C4-2B (cell line): ENCODE measurements around the gene BLM.
"Not testable (repeated sequence)": the region's sequence is repeated elsewhere in the genome, so short reads cannot be mapped to it uniquely, and the experiment has no call there.

Source experiments
- ZFX ChIP-seq: fragments of 450-650 bp; IDR thresholded peaks from 2 replicates; pipeline ENCODE4 v1.6.1; 2017
- TF ChIP-seq, protein P1 (sequence below): fragments of 450-650 bp; conservative IDR thresholded peaks from 2 replicates; pipeline ENCODE4 v1.5.1; 2017; ENCODE audit warnings: mild to moderate bottlenecking

DNA sequence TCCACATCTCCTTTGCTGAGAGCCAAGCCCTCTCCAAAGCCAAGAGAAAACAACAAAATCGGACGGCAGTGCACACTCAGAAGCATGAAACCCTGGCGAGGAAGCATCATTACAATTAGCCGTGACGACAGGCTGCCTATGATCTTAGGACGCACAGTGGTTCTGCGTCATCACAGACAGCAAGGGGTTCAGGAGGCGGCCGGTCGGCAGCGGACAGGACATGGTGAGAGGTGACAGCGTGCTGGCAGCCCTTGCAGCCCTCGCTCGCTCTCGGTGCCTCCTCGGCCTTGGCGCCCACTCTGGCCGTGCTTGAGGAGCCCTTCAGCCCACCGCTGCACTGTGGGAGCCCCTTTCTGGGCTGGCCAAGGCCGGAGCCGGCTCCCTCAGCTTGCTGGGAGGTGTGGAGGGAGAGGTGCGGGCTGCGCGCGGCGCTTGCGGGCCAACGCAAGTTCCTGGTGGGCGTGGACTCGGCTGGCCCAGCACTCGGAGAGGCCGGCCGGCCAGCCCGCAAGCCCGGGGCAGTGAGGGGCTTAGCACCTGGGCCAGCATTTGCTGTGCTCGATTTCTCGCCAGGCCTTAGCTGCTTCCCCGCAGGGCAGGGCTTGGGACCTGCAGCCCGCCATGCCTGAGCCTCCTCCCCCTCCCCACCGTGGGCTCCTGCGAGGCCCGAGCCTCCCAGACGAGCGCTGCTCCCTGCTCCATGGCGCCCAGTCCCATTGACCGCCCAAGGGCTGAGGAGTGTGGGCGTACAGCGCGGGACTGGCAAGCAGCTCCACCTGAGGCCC lies 108.2 kb downstream of the BLM start:
- TF ChIP-seq, protein P1, sequence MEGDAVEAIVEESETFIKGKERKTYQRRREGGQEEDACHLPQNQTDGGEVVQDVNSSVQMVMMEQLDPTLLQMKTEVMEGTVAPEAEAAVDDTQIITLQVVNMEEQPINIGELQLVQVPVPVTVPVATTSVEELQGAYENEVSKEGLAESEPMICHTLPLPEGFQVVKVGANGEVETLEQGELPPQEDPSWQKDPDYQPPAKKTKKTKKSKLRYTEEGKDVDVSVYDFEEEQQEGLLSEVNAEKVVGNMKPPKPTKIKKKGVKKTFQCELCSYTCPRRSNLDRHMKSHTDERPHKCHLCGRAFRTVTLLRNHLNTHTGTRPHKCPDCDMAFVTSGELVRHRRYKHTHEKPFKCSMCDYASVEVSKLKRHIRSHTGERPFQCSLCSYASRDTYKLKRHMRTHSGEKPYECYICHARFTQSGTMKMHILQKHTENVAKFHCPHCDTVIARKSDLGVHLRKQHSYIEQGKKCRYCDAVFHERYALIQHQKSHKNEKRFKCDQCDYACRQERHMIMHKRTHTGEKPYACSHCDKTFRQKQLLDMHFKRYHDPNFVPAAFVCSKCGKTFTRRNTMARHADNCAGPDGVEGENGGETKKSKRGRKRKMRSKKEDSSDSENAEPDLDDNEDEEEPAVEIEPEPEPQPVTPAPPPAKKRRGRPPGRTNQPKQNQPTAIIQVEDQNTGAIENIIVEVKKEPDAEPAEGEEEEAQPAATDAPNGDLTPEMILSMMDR, result not testable (repeated sequence)
- not testable (repeated sequence) for TF ChIP-seq ZFX
